Posterior vena cava (tissue), 2 donors: Measurements from ENCODE around the gene HYDIN. TPM values are rescaled to one million over a fixed set of nuclear protein-coding genes. Genes with fewer than 3 reads are reported as not detected.

Experiments
- DNase-seq: peaks from one replicate; pipeline ENCODE4 v3.0.0-alpha.2; 2020; ENCODE audit warnings: low spot score
- intact Hi-C, 2 donors: fragments of 100-400 bp; cut with DNase I; formaldehyde crosslinking; loops; one replicate each; pipeline versions ENCODE4 v1.14.1 to v1.14.2; 2022 to 2023
- total RNA-seq, 2 donors: library from RNA; stranded (reverse); fragmentation: NEBNext Ultra II Directional; extraction: Animal tissue kit (Norgen Biotek cat#: 25700); gene quantifications; one replicate each; pipeline ENCODE4 v1.2.1, GENCODE V29; 2021
- donor health status: DM: yes; HTN: yes; CAD: no.
- donor health status: DM: yes; HTN: yes; CAD: no.

HYDIN gene
- total RNA-seq, 2 donors from 2014 or later = 2.8 to 3.5 TPM

GRCh38 chr16:70804153-70804733 lies 426.3 kb downstream of the HYDIN start:
- intact Hi-C loops = no loop called here
- DNase-seq = no peak

- no peak for DNase-seq
- intact Hi-C loops = no loop called here
These were observed 427.2 kb downstream of the HYDIN start for GRCh38 chr16:70803319-70803718.

- intact Hi-C loops = no loop called here
- no peak for DNase-seq
These were observed 428.9 kb downstream of the HYDIN start for GRCh38 chr16:70801611-70802010.

- intact Hi-C loops = no loop called here
- DNase-seq = peak; percentile 97
These were observed 429.6 kb downstream of the HYDIN start, which contains the start of gene VAC14 for GRCh38 chr16:70800781-70801480. Gene VAC14 (minus strand): TSS chr16:70801158. CDS start chr16:70800900, 258 bp downstream.

GRCh38 chr16:70800311-70800710 lies 430.2 kb downstream of the HYDIN start:
- no peak for DNase-seq
- intact Hi-C loops = no loop called here

GRCh38 chr16:70796301-70796700 lies 434.2 kb downstream of the HYDIN start:
- intact Hi-C loops = no loop called here
- no peak for DNase-seq

- intact Hi-C loops = no loop called here
These were observed 435.1 kb downstream of the HYDIN start for GRCh38 chr16:70795296-70795912.

GRCh38 chr16:70793851-70794502 lies 436.5 kb downstream of the HYDIN start:
- no peak for DNase-seq
- intact Hi-C loops = no loop called here

More at GRCh38 chr16:70795296-70795912, 435.1 kb downstream of the HYDIN start:
- no peak for DNase-seq

GRCh38 chr16:70790815-70791214 lies 439.7 kb downstream of the HYDIN start:
- intact Hi-C loops = no loop called here
- no peak for DNase-seq

GRCh38 chr16:70789595-70790447 lies 440.7 kb downstream of the HYDIN start:
- no peak for DNase-seq
- intact Hi-C loops = no loop called here

- no peak for DNase-seq
- intact Hi-C loops = no loop called here
These were observed 441.6 kb downstream of the HYDIN start for GRCh38 chr16:70788668-70789594.

GRCh38 chr16:70786020-70786755 lies 444.3 kb downstream of the HYDIN start:
- no peak for DNase-seq
- intact Hi-C loops = no loop called here

- intact Hi-C loops = no loop called here
- no peak for DNase-seq
These were observed 445.6 kb downstream of the HYDIN start for GRCh38 chr16:70784692-70785555.

- DNase-seq = peak; percentile 65
- intact Hi-C loops = no loop called here
These were observed 448.3 kb downstream of the HYDIN start for GRCh38 chr16:70782237-70782636.

GRCh38 chr16:70781800-70782199 lies 448.7 kb downstream of the HYDIN start:
- intact Hi-C loops = no loop called here
- no peak for DNase-seq

- intact Hi-C loops = no loop called here
- peak; percentile 75 for DNase-seq
These were observed 450.0 kb downstream of the HYDIN start for GRCh38 chr16:70780546-70780945.

- DNase-seq = no peak
These were observed 451.2 kb downstream of the HYDIN start for GRCh38 chr16:70779361-70779760.

More at GRCh38 chr16:70779361-70779760, 451.2 kb downstream of the HYDIN start:
- intact Hi-C loops = no loop called here
